KOPT-K1 (cell line): ENCODE measurements around the gene ACOT6.
"Not testable (repeated sequence)": the region's sequence is repeated elsewhere in the genome, so short reads cannot be mapped to it uniquely, and the experiment has no call there.

Source experiments
- H3K27ac ChIP-seq: fragments of 200-600 bp; sonication (generic); 2 replicates; pipeline ENCODE4 v1.5.1; 2016; ENCODE audit warnings: antibody characterized with exemption, mild to moderate bottlenecking, low read depth, low read length; ENCODE audit not compliant: poor library complexity, severe bottlenecking
- H3K36me3 ChIP-seq: fragments of 200-600 bp; sonication (generic); 2 replicates; pipeline ENCODE4 v1.5.1; 2017; ENCODE audit warnings: antibody characterized with exemption, mild to moderate bottlenecking, low read length, moderate library complexity; ENCODE audit not compliant: insufficient read depth
- H3K9me3 ChIP-seq: fragments of 200-600 bp; sonication (generic); 2 replicates; pipeline ENCODE4 v1.5.1; 2017; ENCODE audit warnings: antibody characterized with exemption, low read length, mild to moderate bottlenecking; ENCODE audit not compliant: insufficient read depth, poor library complexity, severe bottlenecking

ACOT6 gene

GRCh38 chr14:73620268-73620667 is 8.0 kb downstream of the ACOT6 start:
- H3K9me3 ChIP-seq, result no peaks in the 10 kb centered on the region
- H3K36me3 ChIP-seq, result no peaks in the 10 kb centered on the region
- H3K27ac ChIP-seq, result no peak overlapping the region

DNA sequence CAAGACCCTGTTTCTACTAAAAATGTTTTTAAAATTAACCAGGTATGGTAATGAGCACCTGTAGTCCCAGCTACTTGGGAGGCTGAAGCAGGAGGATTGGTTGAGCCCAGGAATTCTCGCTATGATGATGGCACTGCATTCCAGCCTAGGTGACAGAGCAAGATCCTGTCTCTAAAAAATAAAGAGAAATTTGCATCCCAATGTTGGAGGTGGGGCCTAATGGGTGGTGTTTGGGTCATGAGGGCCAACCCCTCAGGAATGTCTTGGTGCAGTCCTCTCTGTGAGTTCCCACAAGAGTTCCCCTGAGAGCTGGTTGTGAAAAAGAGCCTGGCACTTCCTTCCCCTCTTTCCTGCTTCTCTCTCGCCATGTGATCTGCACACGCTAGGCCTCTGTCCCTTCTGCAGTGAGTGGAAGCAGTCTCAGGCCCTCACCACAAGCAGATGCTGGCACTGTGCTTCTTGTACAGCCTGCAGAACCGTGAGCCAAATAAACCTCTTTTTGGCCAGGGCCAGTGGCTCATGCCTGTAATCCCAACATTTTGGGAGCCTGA is 11.3 kb downstream of the ACOT6 start:
- Histone ChIP-seq H3K9me3 (no peaks in the 10 kb centered on the region), H3K36me3 (no peaks in the 10 kb centered on the region), H3K27ac (no peak overlapping the region)

DNA sequence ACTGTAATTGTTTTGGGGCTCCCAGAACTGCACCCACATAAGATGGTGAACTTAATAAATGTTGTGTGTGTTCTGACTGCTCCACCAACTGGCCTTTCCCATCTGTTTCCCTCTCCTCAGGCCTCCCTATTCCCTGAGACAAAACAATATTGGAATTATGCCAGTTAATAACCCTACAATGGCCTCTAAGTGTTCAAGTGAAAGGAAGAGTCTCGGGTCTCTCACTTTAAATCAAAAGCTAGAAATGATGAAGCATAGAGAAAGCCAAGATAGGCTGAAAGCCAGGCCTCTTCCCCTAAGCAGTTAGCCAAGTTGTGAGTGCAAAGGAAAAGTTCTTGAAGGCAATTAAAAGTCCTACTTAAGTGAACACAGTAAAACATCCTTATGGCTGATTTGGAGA is 13.4 kb downstream of the ACOT6 start:
- H3K9me3 ChIP-seq, result no peaks in the 10 kb centered on the region
- H3K27ac ChIP-seq, result no peak overlapping the region
- H3K36me3 ChIP-seq, result no peaks in the 10 kb centered on the region

- Histone ChIP-seq H3K36me3 (no peaks in the 10 kb centered on the region), H3K9me3 (no peaks in the 10 kb centered on the region)
Measured at GRCh38 chr14:73627151-73627558, 14.8 kb downstream of the ACOT6 start.

GRCh38 chr14:73630009-73630780 is 17.9 kb downstream of the ACOT6 start:
- Histone ChIP-seq H3K36me3 (no peaks in the 10 kb centered on the region), H3K9me3 (no peaks in the 10 kb centered on the region), H3K27ac (no peak overlapping the region)

More at GRCh38 chr14:73627151-73627558, 14.8 kb downstream of the ACOT6 start:
- no peak overlapping the region for H3K27ac ChIP-seq

- no peaks in the 10 kb centered on the region for H3K9me3 ChIP-seq
- no peak overlapping the region for H3K27ac ChIP-seq
- H3K36me3 ChIP-seq, result no peaks in the 10 kb centered on the region
Measured at GRCh38 chr14:73633116-73634010, 21.0 kb downstream of the ACOT6 start.

DNA sequence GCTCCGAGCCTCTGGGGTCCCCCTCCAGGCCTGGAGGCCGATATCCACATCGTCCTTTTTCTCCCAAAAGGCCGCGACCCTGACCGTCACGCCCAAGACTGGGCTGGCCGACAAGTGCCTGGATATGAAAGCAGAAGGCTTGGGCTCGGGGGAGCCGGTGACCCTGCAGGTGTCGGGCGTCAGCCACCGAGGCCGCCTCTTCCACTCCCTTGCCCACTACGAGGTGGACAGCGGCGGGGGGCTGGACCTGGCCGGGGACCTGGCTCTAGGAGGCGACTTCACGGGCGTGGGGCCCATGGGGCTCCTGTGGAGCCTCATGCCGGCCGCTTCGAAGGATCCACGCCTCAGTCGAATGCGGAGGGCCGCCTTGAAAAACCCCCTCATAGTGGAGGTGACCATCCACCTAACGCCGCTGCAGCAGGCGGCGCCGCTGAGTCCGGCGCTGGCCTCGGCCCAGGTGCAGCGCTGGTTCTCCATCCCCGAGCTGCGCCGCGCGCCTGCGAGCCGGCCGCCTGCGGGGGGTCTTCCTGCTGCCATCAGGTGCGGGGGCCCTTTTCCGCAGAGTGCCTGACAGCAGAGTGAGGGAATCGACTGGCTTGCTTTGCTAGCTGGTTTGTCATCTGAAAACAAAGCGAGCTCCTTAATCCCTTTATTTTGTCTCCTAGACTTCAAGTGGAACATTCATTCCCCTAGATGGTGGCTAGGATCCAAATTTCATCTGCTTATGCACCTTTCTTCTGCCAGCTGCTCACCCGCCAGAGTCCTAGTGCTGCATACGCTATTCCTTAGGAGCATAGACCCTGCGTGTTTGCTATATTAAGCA is 21.9 kb downstream of the ACOT6 start:
- Histone ChIP-seq H3K27ac (no peak overlapping the region), H3K36me3 (no peaks in the 10 kb centered on the region), H3K9me3 (no peaks in the 10 kb centered on the region)

- H3K36me3 ChIP-seq, H3K9me3 ChIP-seq, H3K27ac ChIP-seq: not testable (repeated sequence)
Measured at GRCh38 chr14:73636355-73636754, 24.0 kb downstream of the ACOT6 start.

GRCh38 chr14:73637830-73638229 is 25.5 kb downstream of the ACOT6 start:
- no peaks in the 10 kb centered on the region for H3K9me3 ChIP-seq
- no peak overlapping the region for H3K27ac ChIP-seq
- no peaks in the 10 kb centered on the region for H3K36me3 ChIP-seq

DNA sequence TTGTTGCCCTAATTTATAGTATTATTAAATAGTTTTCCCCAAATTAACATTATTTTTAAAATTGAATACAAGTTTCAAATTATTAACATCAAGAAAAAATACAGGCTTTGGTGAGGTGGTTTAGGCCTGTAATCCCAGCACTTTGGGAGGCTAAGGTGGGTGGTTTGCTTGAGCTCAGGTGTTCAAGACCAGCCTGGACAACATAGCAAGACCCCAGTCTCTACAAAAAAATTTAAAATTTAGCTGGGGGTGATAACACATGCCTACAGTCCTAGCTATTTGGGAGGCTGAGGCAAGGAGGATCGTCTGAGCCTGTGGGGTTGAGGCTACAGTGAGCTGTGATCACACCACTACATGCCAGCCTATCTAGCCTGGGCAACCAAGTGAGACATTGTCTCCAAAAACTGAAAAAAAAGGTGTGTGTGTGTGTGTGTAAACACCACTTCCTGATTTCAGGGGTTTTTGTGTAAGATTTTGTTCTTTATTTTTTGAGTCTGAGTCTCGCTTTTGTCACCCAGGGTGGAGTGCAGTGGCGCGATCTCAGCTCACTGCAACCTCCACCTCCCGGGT is 28.6 kb downstream of the ACOT6 start:
- Histone ChIP-seq H3K27ac (no peak overlapping the region), H3K9me3 (no peaks in the 10 kb centered on the region), H3K36me3 (no peaks in the 10 kb centered on the region)

DNA sequence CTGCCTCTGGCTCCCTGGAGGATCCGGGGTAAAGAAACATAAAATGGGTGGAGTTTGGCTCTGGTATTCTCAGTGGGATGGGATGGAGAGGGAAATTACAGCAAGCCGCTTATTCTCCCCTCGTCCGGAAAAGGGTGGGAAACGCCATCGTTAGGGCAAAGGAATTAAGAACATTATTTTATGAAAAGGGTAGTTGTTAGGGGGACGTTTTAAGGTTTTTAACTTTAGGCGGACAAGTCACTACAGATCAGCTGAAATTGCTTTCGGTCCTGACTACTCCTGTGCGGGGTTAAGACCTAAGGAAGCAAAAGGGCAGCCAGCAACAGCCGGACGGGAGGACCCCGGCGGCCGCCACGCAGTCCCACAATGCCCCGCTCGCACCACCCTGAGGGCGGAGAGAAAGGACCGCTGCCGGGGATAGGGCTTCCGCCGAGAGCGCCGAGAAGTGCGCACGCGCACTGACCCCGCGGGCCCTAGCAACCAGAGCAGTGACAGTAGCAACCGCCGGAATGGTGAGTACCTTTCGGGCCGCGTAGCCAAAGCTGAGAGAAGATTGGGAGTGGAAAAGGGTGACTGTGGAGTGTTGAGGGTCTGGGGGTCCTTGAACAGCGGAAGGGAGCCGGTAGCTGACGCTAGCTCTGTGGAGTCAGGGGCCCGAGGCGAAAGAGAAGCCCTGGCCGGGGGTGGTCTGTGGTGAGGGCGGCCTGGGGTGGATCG is 32.4 kb downstream of the ACOT6 start, which contains the start of gene DNAL1:
TSS of gene DNAL1 (plus strand) at position 456 of the 717 bp plus-strand sequence. CDS start at position 510, 54 bp downstream.
- no peaks in the 10 kb centered on the region for H3K36me3 ChIP-seq
- no peaks in the 10 kb centered on the region for H3K9me3 ChIP-seq
- peak within 1 kb of the TSS; percentile 66 for H3K27ac ChIP-seq

DNA sequence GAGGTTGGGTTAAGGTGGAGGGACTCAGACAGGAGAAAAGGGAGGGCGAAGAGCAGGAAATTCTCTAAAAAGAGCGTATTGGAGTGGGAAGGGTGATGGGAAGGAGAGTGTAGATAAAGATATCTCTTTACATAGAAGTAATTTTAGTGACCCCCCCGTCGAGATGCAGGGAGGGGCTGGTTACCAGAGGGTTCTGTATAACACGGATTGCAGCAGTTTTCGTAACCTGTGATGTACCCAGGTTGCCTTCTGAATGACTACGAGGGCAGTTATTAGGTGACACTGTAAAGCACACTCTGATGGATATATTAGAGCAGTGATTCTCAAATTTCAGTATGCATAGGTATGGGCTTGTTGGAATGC is 32.9 kb downstream of the ACOT6 start:
- Histone ChIP-seq H3K9me3 (no peaks in the 10 kb centered on the region), H3K36me3 (no peaks in the 10 kb centered on the region), H3K27ac (peak overlapping the region; percentile 66)

DNA sequence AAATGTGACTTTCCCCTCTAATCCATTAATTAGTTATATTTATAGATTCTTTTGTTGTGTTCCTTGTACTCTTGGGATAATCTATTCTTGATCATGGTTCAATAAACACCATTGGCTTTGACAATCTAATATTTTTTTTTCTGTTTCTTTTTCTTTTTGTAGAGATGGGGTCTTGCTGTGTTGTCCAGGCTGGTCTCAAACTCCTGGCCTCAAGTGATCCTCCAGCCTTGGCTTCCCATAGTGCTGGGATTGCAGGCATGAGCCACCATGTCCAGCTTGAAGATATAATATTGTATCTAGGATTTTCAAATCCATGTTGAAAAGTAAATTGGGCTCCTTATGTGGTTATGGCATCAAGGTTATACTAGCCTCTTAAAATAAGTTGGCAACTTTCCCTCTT is 38.7 kb downstream of the ACOT6 start:
- Histone ChIP-seq H3K36me3 (no peaks in the 10 kb centered on the region), H3K9me3 (peaks cover 4% of the 10 kb centered on the region), H3K27ac (no peak overlapping the region)

DNA sequence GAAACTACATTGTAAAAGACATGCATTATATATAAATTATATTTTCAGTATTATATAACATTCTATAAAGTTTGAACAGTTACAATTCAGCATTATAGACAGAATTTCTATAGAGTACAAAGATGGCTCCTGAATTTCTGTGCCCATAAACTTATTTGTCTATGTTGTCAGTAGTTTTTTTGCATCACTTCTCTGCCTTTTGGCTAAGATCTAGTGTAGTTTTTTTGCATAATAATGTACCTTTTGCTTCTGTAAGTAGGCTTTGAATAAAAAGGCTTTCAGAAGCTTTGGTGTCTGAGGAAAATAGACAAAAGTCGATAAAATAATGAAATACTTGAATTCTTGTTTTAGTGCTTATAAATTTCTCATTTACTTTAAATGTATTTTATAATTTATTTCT is 43.5 kb downstream of the ACOT6 start:
- peaks cover 4% of the 10 kb centered on the region for H3K9me3 ChIP-seq
- no peak overlapping the region for H3K27ac ChIP-seq
- H3K36me3 ChIP-seq, result no peaks in the 10 kb centered on the region
